Measurements from ENCODE around the gene DHRSX.

DNA sequence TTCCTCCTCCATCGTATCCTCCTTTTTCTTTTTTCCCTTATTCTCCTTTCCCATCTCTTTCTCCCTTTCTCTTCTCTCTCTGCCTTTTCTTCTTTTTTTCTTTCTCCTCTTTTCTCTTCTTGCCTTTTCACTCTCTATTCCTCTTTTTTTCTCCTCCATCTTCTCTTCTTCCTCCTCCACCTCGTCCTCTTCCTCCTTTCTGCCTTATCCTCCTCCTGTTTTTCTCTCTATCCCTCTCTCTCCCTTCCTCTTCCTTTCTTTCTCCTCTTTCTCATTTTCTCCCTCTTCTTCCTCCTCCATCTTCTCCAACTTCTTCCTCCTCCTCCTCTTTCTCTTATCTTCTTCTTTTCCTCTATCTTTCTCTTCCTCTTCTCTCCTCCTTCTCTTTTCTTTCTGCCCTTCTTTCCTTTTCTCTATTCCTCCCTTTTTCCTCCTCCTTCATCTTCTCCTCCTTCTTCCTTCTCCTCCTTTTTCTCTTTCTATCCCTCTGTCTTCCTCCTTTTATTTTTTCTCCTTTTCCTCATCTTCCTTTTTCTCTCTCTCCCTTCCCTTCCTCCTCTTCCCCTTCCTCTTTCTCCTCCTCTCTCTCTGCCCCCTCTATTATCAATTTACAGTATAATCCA lies 269.1 kb downstream of the DHRSX start:
- TF ChIP-seq CTCF (IDR thresholded peaks at IDR 0.05) (no peak), POLR2A (IDR thresholded peaks at IDR 0.05) (no peak)

All from heart left ventricle (tissue), 13 donors.